K562 (cell line): ENCODE measurements around the gene MRM2. TPM values are rescaled to one million over a fixed set of nuclear protein-coding genes. Genes with fewer than 3 reads are reported as not detected.
A peak's percentile ranks its signal among the peaks of the same experiment; 100 is the strongest.

Experiments used
- CXXC5 ChIP-seq: fragments of 250-450 bp; sonication (Bioruptor Pico); IDR thresholded peaks from 2 replicates; pipeline ENCODE4 v1.8.0; 2022; ENCODE audit warnings: inconsistent platforms, mild to moderate bottlenecking, moderate library complexity
- DACH1 ChIP-seq: fragments of 450-650 bp; IDR thresholded peaks from 2 replicates; pipeline ENCODE4 v1.6.1; 2018; ENCODE audit not compliant: partially characterized antibody
- HMGN3 ChIP-seq: IDR thresholded peaks from 2 replicates; pipeline ENCODE4 v1.6.1; 2011; ENCODE audit warnings: borderline replicate concordance, low read depth, mild to moderate bottlenecking, mixed read lengths, low read length; ENCODE audit not compliant: insufficient read length; ENCODE audit errors: extremely low read depth
- NR4A1 ChIP-seq, 2 experiments: fragments of 250-450 bp in 1 of 2; fragments of 450-650 bp in 1 of 2; sonication (Bioruptor Pico) in 1 of 2; IDR thresholded peaks; 2 replicates each; pipeline versions ENCODE4 v1.4.0 to v1.6.1; 2016 to 2020; ENCODE audit warnings: mild to moderate bottlenecking in 2 of 2, missing compliant biosample characterization in 1 of 2, missing genetic modification characterization in 1 of 2, moderate library complexity in 1 of 2
- SMAD2 ChIP-seq: fragments of 150-350 bp; IDR thresholded peaks from 2 replicates; pipeline ENCODE4 v1.6.1; 2014; ENCODE audit warnings: low read depth, mild to moderate bottlenecking, low read length
- SRSF1 ChIP-seq: fragments of 200-400 bp; formaldehyde crosslinking; IDR thresholded peaks from 2 replicates; pipeline ENCODE4 v1.6.1; 2017; ENCODE audit warnings: mild to moderate bottlenecking, low read depth, low read length, moderate library complexity
- ZNF3 ChIP-seq: fragments of 250-450 bp; sonication (Bioruptor Pico); IDR thresholded peaks from 2 replicates; pipeline ENCODE4 v1.5.0; 2021; ENCODE audit warnings: mild to moderate bottlenecking, moderate library complexity
- ZNF79 ChIP-seq: fragments of 250-450 bp; sonication (Bioruptor Pico); IDR thresholded peaks from 2 replicates; pipeline ENCODE4 v1.4.0; 2020; ENCODE audit warnings: low read depth, mild to moderate bottlenecking, moderate library complexity
- polyA plus RNA-seq, 8 experiments: library from polyadenylated mRNA; depleted of rRNA in 4 of 8; stranded (reverse) in 5 of 8; unstranded in 3 of 8; fragments of >200 nt; fragmentation: Nextera tagmentation in 2 of 8; fragmentation: Illumina TruSeq in 1 of 8; extraction: Ambion mirVana in 2 of 8; extraction: Trizol in 1 of 8; gene quantifications; 2 replicates each; pipeline versions ENCODE4 v1.2.1 to v1.2.3, GENCODE V29; 2011 to 2014; ENCODE audit warnings: inconsistent platforms in 1 of 8, missing spikeins in 1 of 8
- total RNA-seq, 7 experiments: library from RNA; depleted of rRNA in 6 of 7; stranded (reverse); fragments of >200 nt in 6 of 7; fragmentation: Illumina TruSeq in 2 of 7; extraction: Trizol in 2 of 7; gene quantifications; 2 replicates each; pipeline versions ENCODE4 v1.2.1 to v1.2.3, GENCODE V29; 2011 to 2021; ENCODE audit warnings: low replicate concordance in 1 of 7
- TF ChIP-seq, protein P1 (sequence below): fragments of 250-450 bp; sonication (Bioruptor Pico); IDR thresholded peaks from 2 replicates; pipeline ENCODE4 v1.4.0; 2020; ENCODE audit warnings: mild to moderate bottlenecking, moderate library complexity, borderline replicate concordance
- TF ChIP-seq, protein P2 (sequence below): fragments of 250-450 bp; sonication (Bioruptor Pico); IDR thresholded peaks from 2 replicates; pipeline ENCODE4 v1.9.0; 2021; ENCODE audit warnings: mild to moderate bottlenecking, inconsistent platforms
- TF ChIP-seq, protein P3 (sequence below): sonication (generic); formaldehyde crosslinking; IDR thresholded peaks from 2 replicates; pipeline ENCODE4 v1.8.0; 2023; ENCODE audit warnings: mild to moderate bottlenecking, missing genetic modification reagents
- TF ChIP-seq, protein P4 (sequence below): sonication (generic); formaldehyde crosslinking; IDR thresholded peaks from 2 replicates; pipeline ENCODE4 v1.8.0; 2022; ENCODE audit warnings: mild to moderate bottlenecking, missing genetic modification reagents

Gene MRM2
- total and polyA plus RNA-seq, 9 of the 15 experiments (the other 6 are each of a cell fraction or from before 2014, with no cell fraction given): 32.4 to 116 (median 50.5) TPM

DNA sequence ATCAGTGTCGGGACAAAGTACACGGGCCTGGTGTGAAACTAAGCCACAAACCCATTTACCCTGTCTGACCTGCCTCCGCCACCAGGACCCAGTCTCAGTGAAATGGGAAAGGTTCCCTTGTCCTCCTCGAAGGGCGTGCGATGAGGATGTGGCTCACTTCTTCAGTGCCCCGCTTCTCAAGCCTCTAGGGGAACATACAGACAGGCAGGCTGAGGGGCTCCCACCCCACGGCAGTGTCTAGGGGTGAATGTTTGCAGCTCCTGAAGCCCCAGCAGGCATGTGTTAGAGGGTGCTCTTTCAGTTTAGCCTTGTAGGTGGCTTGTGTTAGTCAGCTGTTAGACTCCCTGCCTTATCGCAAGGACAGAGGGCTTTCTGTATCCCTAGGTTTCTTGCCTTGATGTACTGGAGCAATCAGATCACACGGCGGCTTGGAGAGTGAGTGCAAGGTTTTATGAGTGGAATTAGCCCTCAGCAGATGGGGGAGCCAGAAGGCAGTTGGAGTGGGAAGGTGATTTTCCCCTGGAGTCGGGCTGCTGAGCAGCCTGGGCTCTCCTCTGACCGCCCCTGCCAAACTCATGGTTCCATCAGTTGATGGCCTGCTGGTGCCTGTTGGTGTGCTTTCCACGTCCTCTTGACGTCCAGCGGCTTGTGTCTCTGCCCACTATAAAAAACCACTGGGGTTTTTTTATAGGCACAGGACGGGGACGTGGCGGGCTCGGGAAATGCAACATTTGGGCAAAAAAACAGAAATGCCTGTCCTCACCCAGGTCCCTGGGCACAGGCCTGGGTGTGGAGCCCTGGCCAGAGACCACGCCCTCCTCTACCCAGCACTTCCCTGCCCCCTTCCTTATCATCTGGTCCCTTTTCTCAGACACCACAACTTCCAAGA, 780 bp upstream of the MRM2 start (continued):
- TF ChIP-seq DACH1: peak; percentile 92
- no peak for TF ChIP-seq HMGN3
- TF ChIP-seq NR4A1 (CRISPR knock-in tag; IDR thresholded peaks at IDR 0.05): no peak
- TF ChIP-seq NR4A1 (tag; IDR thresholded peaks at IDR 0.05): no peak
- TF ChIP-seq, protein P1, sequence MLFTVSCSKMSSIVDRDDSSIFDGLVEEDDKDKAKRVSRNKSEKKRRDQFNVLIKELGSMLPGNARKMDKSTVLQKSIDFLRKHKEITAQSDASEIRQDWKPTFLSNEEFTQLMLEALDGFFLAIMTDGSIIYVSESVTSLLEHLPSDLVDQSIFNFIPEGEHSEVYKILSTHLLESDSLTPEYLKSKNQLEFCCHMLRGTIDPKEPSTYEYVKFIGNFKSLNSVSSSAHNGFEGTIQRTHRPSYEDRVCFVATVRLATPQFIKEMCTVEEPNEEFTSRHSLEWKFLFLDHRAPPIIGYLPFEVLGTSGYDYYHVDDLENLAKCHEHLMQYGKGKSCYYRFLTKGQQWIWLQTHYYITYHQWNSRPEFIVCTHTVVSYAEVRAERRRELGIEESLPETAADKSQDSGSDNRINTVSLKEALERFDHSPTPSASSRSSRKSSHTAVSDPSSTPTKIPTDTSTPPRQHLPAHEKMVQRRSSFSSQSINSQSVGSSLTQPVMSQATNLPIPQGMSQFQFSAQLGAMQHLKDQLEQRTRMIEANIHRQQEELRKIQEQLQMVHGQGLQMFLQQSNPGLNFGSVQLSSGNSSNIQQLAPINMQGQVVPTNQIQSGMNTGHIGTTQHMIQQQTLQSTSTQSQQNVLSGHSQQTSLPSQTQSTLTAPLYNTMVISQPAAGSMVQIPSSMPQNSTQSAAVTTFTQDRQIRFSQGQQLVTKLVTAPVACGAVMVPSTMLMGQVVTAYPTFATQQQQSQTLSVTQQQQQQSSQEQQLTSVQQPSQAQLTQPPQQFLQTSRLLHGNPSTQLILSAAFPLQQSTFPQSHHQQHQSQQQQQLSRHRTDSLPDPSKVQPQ (CRISPR knock-in tag): no peak
- TF ChIP-seq, protein P2, sequence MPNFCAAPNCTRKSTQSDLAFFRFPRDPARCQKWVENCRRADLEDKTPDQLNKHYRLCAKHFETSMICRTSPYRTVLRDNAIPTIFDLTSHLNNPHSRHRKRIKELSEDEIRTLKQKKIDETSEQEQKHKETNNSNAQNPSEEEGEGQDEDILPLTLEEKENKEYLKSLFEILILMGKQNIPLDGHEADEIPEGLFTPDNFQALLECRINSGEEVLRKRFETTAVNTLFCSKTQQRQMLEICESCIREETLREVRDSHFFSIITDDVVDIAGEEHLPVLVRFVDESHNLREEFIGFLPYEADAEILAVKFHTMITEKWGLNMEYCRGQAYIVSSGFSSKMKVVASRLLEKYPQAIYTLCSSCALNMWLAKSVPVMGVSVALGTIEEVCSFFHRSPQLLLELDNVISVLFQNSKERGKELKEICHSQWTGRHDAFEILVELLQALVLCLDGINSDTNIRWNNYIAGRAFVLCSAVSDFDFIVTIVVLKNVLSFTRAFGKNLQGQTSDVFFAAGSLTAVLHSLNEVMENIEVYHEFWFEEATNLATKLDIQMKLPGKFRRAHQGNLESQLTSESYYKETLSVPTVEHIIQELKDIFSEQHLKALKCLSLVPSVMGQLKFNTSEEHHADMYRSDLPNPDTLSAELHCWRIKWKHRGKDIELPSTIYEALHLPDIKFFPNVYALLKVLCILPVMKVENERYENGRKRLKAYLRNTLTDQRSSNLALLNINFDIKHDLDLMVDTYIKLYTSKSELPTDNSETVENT (CRISPR knock-in tag): no peak
- TF ChIP-seq, protein P3, sequence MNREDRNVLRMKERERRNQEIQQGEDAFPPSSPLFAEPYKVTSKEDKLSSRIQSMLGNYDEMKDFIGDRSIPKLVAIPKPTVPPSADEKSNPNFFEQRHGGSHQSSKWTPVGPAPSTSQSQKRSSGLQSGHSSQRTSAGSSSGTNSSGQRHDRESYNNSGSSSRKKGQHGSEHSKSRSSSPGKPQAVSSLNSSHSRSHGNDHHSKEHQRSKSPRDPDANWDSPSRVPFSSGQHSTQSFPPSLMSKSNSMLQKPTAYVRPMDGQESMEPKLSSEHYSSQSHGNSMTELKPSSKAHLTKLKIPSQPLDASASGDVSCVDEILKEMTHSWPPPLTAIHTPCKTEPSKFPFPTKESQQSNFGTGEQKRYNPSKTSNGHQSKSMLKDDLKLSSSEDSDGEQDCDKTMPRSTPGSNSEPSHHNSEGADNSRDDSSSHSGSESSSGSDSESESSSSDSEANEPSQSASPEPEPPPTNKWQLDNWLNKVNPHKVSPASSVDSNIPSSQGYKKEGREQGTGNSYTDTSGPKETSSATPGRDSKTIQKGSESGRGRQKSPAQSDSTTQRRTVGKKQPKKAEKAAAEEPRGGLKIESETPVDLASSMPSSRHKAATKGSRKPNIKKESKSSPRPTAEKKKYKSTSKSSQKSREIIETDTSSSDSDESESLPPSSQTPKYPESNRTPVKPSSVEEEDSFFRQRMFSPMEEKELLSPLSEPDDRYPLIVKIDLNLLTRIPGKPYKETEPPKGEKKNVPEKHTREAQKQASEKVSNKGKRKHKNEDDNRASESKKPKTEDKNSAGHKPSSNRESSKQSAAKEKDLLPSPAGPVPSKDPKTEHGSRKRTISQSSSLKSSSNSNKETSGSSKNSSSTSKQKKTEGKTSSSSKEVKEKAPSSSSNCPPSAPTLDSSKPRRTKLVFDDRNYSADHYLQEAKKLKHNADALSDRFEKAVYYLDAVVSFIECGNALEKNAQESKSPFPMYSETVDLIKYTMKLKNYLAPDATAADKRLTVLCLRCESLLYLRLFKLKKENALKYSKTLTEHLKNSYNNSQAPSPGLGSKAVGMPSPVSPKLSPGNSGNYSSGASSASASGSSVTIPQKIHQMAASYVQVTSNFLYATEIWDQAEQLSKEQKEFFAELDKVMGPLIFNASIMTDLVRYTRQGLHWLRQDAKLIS (CRISPR knock-in tag): no peak
- TF ChIP-seq CXXC5: 0 out of 2 replicates have a peak, but pooled peaks have one; percentile 13
- TF ChIP-seq, protein P4, sequence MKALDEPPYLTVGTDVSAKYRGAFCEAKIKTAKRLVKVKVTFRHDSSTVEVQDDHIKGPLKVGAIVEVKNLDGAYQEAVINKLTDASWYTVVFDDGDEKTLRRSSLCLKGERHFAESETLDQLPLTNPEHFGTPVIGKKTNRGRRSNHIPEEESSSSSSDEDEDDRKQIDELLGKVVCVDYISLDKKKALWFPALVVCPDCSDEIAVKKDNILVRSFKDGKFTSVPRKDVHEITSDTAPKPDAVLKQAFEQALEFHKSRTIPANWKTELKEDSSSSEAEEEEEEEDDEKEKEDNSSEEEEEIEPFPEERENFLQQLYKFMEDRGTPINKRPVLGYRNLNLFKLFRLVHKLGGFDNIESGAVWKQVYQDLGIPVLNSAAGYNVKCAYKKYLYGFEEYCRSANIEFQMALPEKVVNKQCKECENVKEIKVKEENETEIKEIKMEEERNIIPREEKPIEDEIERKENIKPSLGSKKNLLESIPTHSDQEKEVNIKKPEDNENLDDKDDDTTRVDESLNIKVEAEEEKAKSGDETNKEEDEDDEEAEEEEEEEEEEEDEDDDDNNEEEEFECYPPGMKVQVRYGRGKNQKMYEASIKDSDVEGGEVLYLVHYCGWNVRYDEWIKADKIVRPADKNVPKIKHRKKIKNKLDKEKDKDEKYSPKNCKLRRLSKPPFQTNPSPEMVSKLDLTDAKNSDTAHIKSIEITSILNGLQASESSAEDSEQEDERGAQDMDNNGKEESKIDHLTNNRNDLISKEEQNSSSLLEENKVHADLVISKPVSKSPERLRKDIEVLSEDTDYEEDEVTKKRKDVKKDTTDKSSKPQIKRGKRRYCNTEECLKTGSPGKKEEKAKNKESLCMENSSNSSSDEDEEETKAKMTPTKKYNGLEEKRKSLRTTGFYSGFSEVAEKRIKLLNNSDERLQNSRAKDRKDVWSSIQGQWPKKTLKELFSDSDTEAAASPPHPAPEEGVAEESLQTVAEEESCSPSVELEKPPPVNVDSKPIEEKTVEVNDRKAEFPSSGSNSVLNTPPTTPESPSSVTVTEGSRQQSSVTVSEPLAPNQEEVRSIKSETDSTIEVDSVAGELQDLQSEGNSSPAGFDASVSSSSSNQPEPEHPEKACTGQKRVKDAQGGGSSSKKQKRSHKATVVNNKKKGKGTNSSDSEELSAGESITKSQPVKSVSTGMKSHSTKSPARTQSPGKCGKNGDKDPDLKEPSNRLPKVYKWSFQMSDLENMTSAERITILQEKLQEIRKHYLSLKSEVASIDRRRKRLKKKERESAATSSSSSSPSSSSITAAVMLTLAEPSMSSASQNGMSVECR (CRISPR knock-in tag): peak; percentile 66
- TF ChIP-seq SRSF1: no peak
- no peak for TF ChIP-seq ZNF79 (CRISPR knock-in tag)
- TF ChIP-seq SMAD2: no peak
- no peak for TF ChIP-seq ZNF3
